Measurements from ENCODE around the gene NTF3.

GRCh38 chr12:5522432-5523335 is 90.8 kb downstream of the NTF3 start:
- TF ChIP-seq CTCF (conservative IDR thresholded peaks at IDR 0.05 in 1 of 2, IDR thresholded peaks at IDR 0.05 in 1 of 2; ENCODE audit: low read depth in 1 of 2, low read length in 2 of 2) (no peak), EZH2 (IDR thresholded peaks at IDR 0.05; ENCODE audit: low read length, missing control alignments) (no peak)
